ENCODE results near the gene SH3BP1. TPM values are rescaled to one million over a fixed set of nuclear protein-coding genes. Genes with fewer than 3 reads are reported as not detected.
"Not testable (repeated sequence)": the region's sequence is repeated elsewhere in the genome, so short reads cannot be mapped to it uniquely, and the experiment has no call there.

The SH3BP1 gene, protein sequence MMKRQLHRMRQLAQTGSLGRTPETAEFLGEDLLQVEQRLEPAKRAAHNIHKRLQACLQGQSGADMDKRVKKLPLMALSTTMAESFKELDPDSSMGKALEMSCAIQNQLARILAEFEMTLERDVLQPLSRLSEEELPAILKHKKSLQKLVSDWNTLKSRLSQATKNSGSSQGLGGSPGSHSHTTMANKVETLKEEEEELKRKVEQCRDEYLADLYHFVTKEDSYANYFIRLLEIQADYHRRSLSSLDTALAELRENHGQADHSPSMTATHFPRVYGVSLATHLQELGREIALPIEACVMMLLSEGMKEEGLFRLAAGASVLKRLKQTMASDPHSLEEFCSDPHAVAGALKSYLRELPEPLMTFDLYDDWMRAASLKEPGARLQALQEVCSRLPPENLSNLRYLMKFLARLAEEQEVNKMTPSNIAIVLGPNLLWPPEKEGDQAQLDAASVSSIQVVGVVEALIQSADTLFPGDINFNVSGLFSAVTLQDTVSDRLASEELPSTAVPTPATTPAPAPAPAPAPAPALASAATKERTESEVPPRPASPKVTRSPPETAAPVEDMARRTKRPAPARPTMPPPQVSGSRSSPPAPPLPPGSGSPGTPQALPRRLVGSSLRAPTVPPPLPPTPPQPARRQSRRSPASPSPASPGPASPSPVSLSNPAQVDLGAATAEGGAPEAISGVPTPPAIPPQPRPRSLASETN
- total RNA-seq (1 to 10 TPM; 3.6 to 8.8 TPM), polyA plus RNA-seq (ENCODE audit: insufficient read length in 2 of 2) (1 to 10 TPM; 5.7 to 5.9 TPM)
- long read RNA-seq, donor 1 = 0 reads
- long read RNA-seq, donor 2 = 0 reads
- long read RNA-seq, donor 3 = 0 reads
- long read RNA-seq, donor 4, partial matches to known transcripts = 0 of 1 reads
- long read RNA-seq, donor 4, other reads (novel, unspliced or antisense) = 0 of 1 reads

DNA sequence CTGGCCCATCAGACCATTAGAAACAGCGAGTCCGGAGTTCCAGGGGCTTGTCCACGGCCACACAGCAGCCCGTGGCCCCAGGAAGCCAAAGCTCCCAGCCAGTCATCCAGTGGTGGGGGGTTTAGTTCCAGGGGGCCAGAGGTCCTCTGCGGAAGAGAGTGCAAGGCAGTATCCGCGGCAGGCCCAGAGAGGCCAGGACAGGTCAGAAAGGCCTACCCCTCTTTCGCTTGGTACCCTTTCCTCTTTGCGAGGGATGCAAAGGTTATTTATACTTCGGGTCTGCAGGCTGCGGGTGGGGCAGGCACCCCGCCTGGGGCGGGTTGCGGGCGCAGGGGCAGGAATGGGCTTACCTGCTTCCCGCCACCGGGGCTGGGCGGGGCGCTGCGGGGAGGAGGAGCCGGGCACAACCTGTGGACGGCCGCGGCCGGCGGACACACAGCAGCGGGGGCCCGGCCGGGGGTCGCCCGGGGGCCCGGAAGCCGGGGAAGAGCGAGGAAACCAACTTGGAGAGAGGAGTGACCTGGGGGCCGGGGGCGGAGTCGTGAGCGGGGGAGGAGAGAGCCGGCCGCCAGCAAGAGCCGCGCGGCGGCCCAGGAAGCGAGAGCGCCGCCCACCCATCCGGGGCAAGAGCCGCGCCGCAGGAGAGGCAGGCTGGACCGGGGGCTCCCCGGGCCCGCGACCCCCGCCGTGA is at the start of gene SH3BP1:
TSS of gene SH3BP1 (plus strand) at position 600 of the 691 bp plus-strand sequence. CDS start 119 bp downstream, outside the sequence.
- Histone ChIP-seq H3K9me3 (ENCODE audit: control insufficient read depth, insufficient read depth, low read length) (no peaks in the 10 kb centered on the region), H3K27me3 (ENCODE audit: control insufficient read depth, insufficient read depth, low read length) (peaks cover 10% of the 10 kb centered on the region), H3K27ac (ENCODE audit: low read depth, low read length) (peak within 1 kb of the TSS; percentile 15), H3K4me3 (ENCODE audit: low read depth, low read length) (peak within 1 kb of the TSS; percentile 32), H3K36me3 (ENCODE audit: control insufficient read depth, insufficient read depth, low read length) (peaks cover 19% of the 10 kb centered on the region), H3K4me1 (ENCODE audit: control insufficient read depth, insufficient read depth, low read length) (peaks cover 48% of the 10 kb centered on the region)
- peak in 1 of 6 donors; percentile 55 for DNase-seq (ENCODE audit: low read depth in 4 of 6, low spot score in 6 of 6)
- 9% methylated on average over 55 of the region's 57 CpGs for WGBS (ENCODE audit: insufficient coverage)

DNA sequence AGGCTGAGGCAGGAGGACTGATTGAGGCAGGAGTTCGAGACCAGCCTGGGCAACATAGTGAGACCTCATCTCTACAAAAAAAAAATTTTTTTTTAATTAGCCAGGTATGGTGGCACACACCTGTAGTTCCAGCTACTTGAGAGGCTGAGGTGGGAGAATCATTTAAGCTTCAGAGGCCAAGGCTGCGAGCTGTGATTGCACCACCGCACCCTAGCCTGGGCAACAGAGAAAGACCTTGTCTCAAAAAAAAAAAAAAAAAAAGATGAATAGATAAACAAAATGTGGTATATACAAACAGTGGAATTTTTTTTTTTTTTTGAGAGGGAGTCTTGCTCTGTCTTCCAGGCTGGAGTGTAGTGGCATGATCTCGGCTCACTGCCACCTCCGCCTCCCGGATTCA is 48.4 kb upstream of the SH3BP1 start:
- H3K9me3 ChIP-seq (ENCODE audit: control insufficient read depth, insufficient read depth, low read length); H3K27me3 ChIP-seq (ENCODE audit: control insufficient read depth, insufficient read depth, low read length); H3K4me1 ChIP-seq (ENCODE audit: control insufficient read depth, insufficient read depth, low read length); H3K27ac ChIP-seq (ENCODE audit: low read depth, low read length); H3K4me3 ChIP-seq (ENCODE audit: low read depth, low read length); DNase-seq (ENCODE audit: low read depth in 4 of 6, low spot score in 6 of 6); H3K36me3 ChIP-seq (ENCODE audit: control insufficient read depth, insufficient read depth, low read length): not testable (repeated sequence)
- WGBS (ENCODE audit: insufficient coverage) = no CpG with 5 or more reads among the region's 6 CpGs

- no peak for DNase-seq (ENCODE audit: low read depth in 4 of 6, low spot score in 6 of 6)
- H3K27me3 ChIP-seq (ENCODE audit: control insufficient read depth, insufficient read depth, low read length) = no peaks in the 10 kb centered on the region
- no peaks in the 10 kb centered on the region for H3K36me3 ChIP-seq (ENCODE audit: control insufficient read depth, insufficient read depth, low read length)
- no peaks in the 10 kb centered on the region for H3K9me3 ChIP-seq (ENCODE audit: control insufficient read depth, insufficient read depth, low read length)
- no peak overlapping the region for H3K4me3 ChIP-seq (ENCODE audit: low read depth, low read length)
- H3K27ac ChIP-seq (ENCODE audit: low read depth, low read length) = no peak overlapping the region
- H3K4me1 ChIP-seq (ENCODE audit: control insufficient read depth, insufficient read depth, low read length) = peaks cover 6% of the 10 kb centered on the region
- WGBS (ENCODE audit: insufficient coverage) = 80% methylated on average over 10 of the region's 12 CpGs
Observed at GRCh38 chr22:37591823-37592404, 47.6 kb upstream of the SH3BP1 start.

GRCh38 chr22:37594237-37594636 is 45.2 kb upstream of the SH3BP1 start:
- H3K27ac ChIP-seq (ENCODE audit: low read depth, low read length) = no peak overlapping the region
- 95% methylated on average over 4 of the region's 5 CpGs for WGBS (ENCODE audit: insufficient coverage)
- no peaks in the 10 kb centered on the region for H3K27me3 ChIP-seq (ENCODE audit: control insufficient read depth, insufficient read depth, low read length)

GRCh38 chr22:37599153-37599552 is 40.3 kb upstream of the SH3BP1 start:
- H3K4me3 ChIP-seq (ENCODE audit: low read depth, low read length) = no peak overlapping the region
- DNase-seq (ENCODE audit: low read depth in 4 of 6, low spot score in 6 of 6) = peak in 2 of 6 donors; percentile 77 to 83
- no peaks in the 10 kb centered on the region for H3K9me3 ChIP-seq (ENCODE audit: control insufficient read depth, insufficient read depth, low read length)

More at GRCh38 chr22:37594237-37594636, 45.2 kb upstream of the SH3BP1 start:
- Histone ChIP-seq H3K4me1 (ENCODE audit: control insufficient read depth, insufficient read depth, low read length) (peaks cover 11% of the 10 kb centered on the region), H3K36me3 (ENCODE audit: control insufficient read depth, insufficient read depth, low read length) (no peaks in the 10 kb centered on the region), H3K9me3 (ENCODE audit: control insufficient read depth, insufficient read depth, low read length) (no peaks in the 10 kb centered on the region), H3K4me3 (ENCODE audit: low read depth, low read length) (no peak overlapping the region)
- no peak for DNase-seq (ENCODE audit: low read depth in 4 of 6, low spot score in 6 of 6)

GRCh38 chr22:37601203-37601539 is 38.3 kb upstream of the SH3BP1 start:
- Histone ChIP-seq H3K27ac (ENCODE audit: low read depth, low read length) (no peak overlapping the region), H3K27me3 (ENCODE audit: control insufficient read depth, insufficient read depth, low read length) (peaks cover 5% of the 10 kb centered on the region), H3K9me3 (ENCODE audit: control insufficient read depth, insufficient read depth, low read length) (no peaks in the 10 kb centered on the region), H3K4me3 (ENCODE audit: low read depth, low read length) (no peak overlapping the region), H3K4me1 (ENCODE audit: control insufficient read depth, insufficient read depth, low read length) (peaks cover 23% of the 10 kb centered on the region), H3K36me3 (ENCODE audit: control insufficient read depth, insufficient read depth, low read length) (no peaks in the 10 kb centered on the region)
- no peak for DNase-seq (ENCODE audit: low read depth in 4 of 6, low spot score in 6 of 6)
- WGBS (ENCODE audit: insufficient coverage) = 20% methylated on average over 2 of the region's 4 CpGs

More at GRCh38 chr22:37599153-37599552, 40.3 kb upstream of the SH3BP1 start:
- peaks cover 5% of the 10 kb centered on the region for H3K27me3 ChIP-seq (ENCODE audit: control insufficient read depth, insufficient read depth, low read length)
- H3K4me1 ChIP-seq (ENCODE audit: control insufficient read depth, insufficient read depth, low read length) = peaks cover 23% of the 10 kb centered on the region
- WGBS (ENCODE audit: insufficient coverage) = 30% methylated on average over 3 of the region's 4 CpGs
- H3K36me3 ChIP-seq (ENCODE audit: control insufficient read depth, insufficient read depth, low read length) = no peaks in the 10 kb centered on the region
- peak overlapping the region; percentile 64 for H3K27ac ChIP-seq (ENCODE audit: low read depth, low read length)

- DNase-seq (ENCODE audit: low read depth in 4 of 6, low spot score in 6 of 6) = no peak
- H3K4me1 ChIP-seq (ENCODE audit: control insufficient read depth, insufficient read depth, low read length) = peaks cover 23% of the 10 kb centered on the region
- 61% methylated on average over 7 of the region's 14 CpGs for WGBS (ENCODE audit: insufficient coverage)
- no peaks in the 10 kb centered on the region for H3K9me3 ChIP-seq (ENCODE audit: control insufficient read depth, insufficient read depth, low read length)
- no peak overlapping the region for H3K27ac ChIP-seq (ENCODE audit: low read depth, low read length)
- H3K27me3 ChIP-seq (ENCODE audit: control insufficient read depth, insufficient read depth, low read length) = peaks cover 5% of the 10 kb centered on the region
- H3K4me3 ChIP-seq (ENCODE audit: low read depth, low read length) = no peak overlapping the region
- H3K36me3 ChIP-seq (ENCODE audit: control insufficient read depth, insufficient read depth, low read length) = no peaks in the 10 kb centered on the region
Observed at GRCh38 chr22:37601540-37602442, 37.7 kb upstream of the SH3BP1 start.

DNA sequence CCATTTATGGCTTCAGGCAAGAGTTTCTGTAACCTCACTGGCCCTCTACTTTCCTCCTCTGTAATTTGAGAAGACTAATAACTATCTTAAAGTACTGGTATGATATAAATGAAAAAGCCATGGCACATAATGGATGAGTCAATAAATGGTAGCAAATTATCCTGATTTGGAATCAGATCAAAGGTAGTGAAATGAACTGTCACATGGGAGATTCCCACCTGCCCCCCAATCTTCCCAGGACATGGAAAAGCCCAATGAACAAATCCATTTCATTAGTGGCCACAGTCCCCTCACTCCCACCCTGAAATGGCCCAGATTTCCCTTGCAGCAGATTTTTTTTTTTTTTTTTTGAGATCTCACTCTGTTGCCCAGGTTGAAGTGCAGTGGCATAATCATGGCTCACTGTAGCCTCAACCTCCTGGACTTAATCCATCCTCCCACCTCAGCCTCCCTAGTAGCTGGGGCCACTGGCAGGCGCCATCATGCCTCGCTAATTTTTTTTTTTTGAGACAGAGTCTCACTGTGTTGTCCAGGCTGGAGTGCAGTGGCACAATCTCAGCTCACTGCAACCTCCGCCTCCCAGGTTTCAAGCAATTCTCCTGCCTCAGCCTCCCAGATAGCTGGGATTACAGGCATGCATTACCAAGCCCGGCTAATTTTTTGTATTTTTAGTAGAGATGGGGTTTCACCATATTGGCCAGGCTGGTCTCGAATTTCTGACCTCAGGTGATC is 36.8 kb upstream of the SH3BP1 start:
- H3K9me3 ChIP-seq (ENCODE audit: control insufficient read depth, insufficient read depth, low read length); H3K36me3 ChIP-seq (ENCODE audit: control insufficient read depth, insufficient read depth, low read length): not testable (repeated sequence)
- whole genome bisulfite sequencing (ENCODE audit: insufficient coverage) = 79% methylated on average over 3 of the region's 5 CpGs

More for the DNA sequence above, 36.8 kb upstream of the SH3BP1 start:
- DNase-seq (ENCODE audit: low read depth in 4 of 6, low spot score in 6 of 6); H3K27me3 ChIP-seq (ENCODE audit: control insufficient read depth, insufficient read depth, low read length); H3K4me3 ChIP-seq (ENCODE audit: low read depth, low read length); H3K27ac ChIP-seq (ENCODE audit: low read depth, low read length): not testable (repeated sequence)
- H3K4me1 ChIP-seq (ENCODE audit: control insufficient read depth, insufficient read depth, low read length) = peaks cover 32% of the 10 kb centered on the region
